Suppressor macrophage (primary cell): Measurements from ENCODE around the gene TEX44.
A peak's percentile ranks its signal among the peaks of the same experiment; 100 is the strongest.
"Not testable (repeated sequence)": the region's sequence is repeated elsewhere in the genome, so short reads cannot be mapped to it uniquely, and the experiment has no call there.

Source experiments
- DNase-seq, 4 experiments: peaks; one replicate each; pipeline ENCODE4 v3.0.0-alpha.2; 2020 to 2022
- total RNA-seq, 17 experiments: gene quantifications; one replicate each; lab custom pipeline; 2026; ENCODE audit warnings: mixed read lengths in 6 of 17, inconsistent platforms in 3 of 17; lab: John Stamatoyannopoulos, UW

Gene TEX44
- total RNA-seq: 0 to 0.77 (median 0) reads per million in 17 experiments

GRCh38 chr2:231592636-231593145 is at the start of gene TEX44:
TSS of gene TEX44 (plus strand) at chr2:231592864. CDS start at chr2:231592952, 88 bp downstream.
- no peak for DNase-seq

GRCh38 chr2:231545105-231545902 is 47.4 kb upstream of the TEX44 start:
- DNase-seq: peak; percentile 90 to 96 (median 92)

GRCh38 chr2:231546014-231546715 is 46.5 kb upstream of the TEX44 start:
- no peak for DNase-seq

GRCh38 chr2:231547315-231548110 is 45.2 kb upstream of the TEX44 start:
- no peak for DNase-seq

GRCh38 chr2:231548752-231549151 is 43.9 kb upstream of the TEX44 start:
- no peak for DNase-seq

GRCh38 chr2:231549446-231550239 is 43.0 kb upstream of the TEX44 start:
- DNase-seq: no peak

GRCh38 chr2:231552752-231553151 is 39.9 kb upstream of the TEX44 start:
- DNase-seq: no peak

- DNase-seq: no peak
Observed at GRCh38 chr2:231554327-231554726, 38.3 kb upstream of the TEX44 start.

- DNase-seq: peak; percentile 62 to 80 (median 75)
Observed at GRCh38 chr2:231554748-231555545, 37.7 kb upstream of the TEX44 start.

GRCh38 chr2:231556496-231556895 is 36.2 kb upstream of the TEX44 start:
- not testable (repeated sequence) for DNase-seq

- DNase-seq: no peak
Observed at GRCh38 chr2:231556981-231557380, 35.7 kb upstream of the TEX44 start.

- DNase-seq: peak; percentile 83 to 95 (median 90)
Observed at GRCh38 chr2:231557571-231558217, 35.0 kb upstream of the TEX44 start.

- peak; percentile 64 to 79 (median 73) for DNase-seq
Observed at GRCh38 chr2:231563378-231563961, 29.2 kb upstream of the TEX44 start.

- DNase-seq: no peak
Observed at GRCh38 chr2:231565887-231566594, 26.6 kb upstream of the TEX44 start.

- no peak for DNase-seq
Observed at GRCh38 chr2:231567159-231567558, 25.5 kb upstream of the TEX44 start.

- no peak for DNase-seq
Observed at GRCh38 chr2:231568098-231568784, 24.4 kb upstream of the TEX44 start.

- DNase-seq: no peak
Observed at GRCh38 chr2:231568785-231569435, 23.8 kb upstream of the TEX44 start.

- DNase-seq: not testable (repeated sequence)
Observed at GRCh38 chr2:231570915-231571314, 21.7 kb upstream of the TEX44 start.
